GM12878 (cell line): ENCODE results near the gene MAPKBP1. TPM values are rescaled to one million over a fixed set of nuclear protein-coding genes. Genes with fewer than 3 reads are reported as not detected.

Experiments used
- ATAC-seq: fragments of 200-7000 bp; cut with Tn5 transposase; 3 replicates; pipeline ENCODE4 v1.9.1; 2020; ENCODE audit warnings: mild to moderate bottlenecking, moderate library complexity
- BruUV-seq: library from RNA; stranded (reverse); fragments of 400-500 nt; replicated peaks from 2 replicates; lab custom pipeline; 2021; lab: Mats Ljungman, UMichigan
- CTCF ChIA-PET: fragments of 300-600 bp; sonication (Branson Sonifier 250); formaldehyde crosslinking; extraction: SDS; loops from one replicate; lab custom pipeline; 2021; ENCODE audit warnings: inconsistent platforms; lab: Yijun Ruan, JAX
- POLR2A ChIA-PET: fragments of 350-600 bp; formaldehyde crosslinking; extraction: SDS; loops from one replicate; lab custom pipeline; 2021; ENCODE audit warnings: inconsistent platforms; lab: Charles Lee
- RAD21 ChIA-PET: fragments of 300-600 bp; sonication (Branson Sonifier 250); formaldehyde crosslinking; loops from one replicate; lab custom pipeline; 2023; ENCODE audit warnings: antibody characterized with exemption; ENCODE audit not compliant: unreplicated experiment; lab: Charles Lee
- SMC1A ChIA-PET: fragments of 300-600 bp; sonication (Branson Sonifier 250); formaldehyde crosslinking; loops from one replicate; lab custom pipeline; 2023; ENCODE audit not compliant: unreplicated experiment, uncharacterized antibody; lab: Charles Lee
- DNase-seq: peaks from one replicate; pipeline ENCODE4 v3.0.0-alpha.2; 2011; ENCODE audit warnings: low read depth, low spot score
- FAIRE-seq: peaks from 3 replicates; lab custom pipeline; 2011; peaks lifted over from hg19 to GRCh38; lab: Jason Lieb, UNC
- H2AFZ ChIP-seq: 2 replicates; pipeline ENCODE4 v1.6.0; 2011; ENCODE audit warnings: low read depth, low read length, control low read depth; ENCODE audit not compliant: control insufficient read depth
- H3K27ac ChIP-seq: 2 replicates; pipeline ENCODE4 v1.5.1; 2011; ENCODE audit warnings: control low read depth; ENCODE audit not compliant: control insufficient read depth, insufficient read depth
- H3K27me3 ChIP-seq, 2 experiments: replicated peaks in 1 of 2; 2 replicates each; pipeline versions ENCODE4 v1.6.0 to v1.6.1; 2011; ENCODE audit warnings: low read length in 1 of 2; ENCODE audit not compliant: control insufficient read depth in 2 of 2, insufficient read depth in 2 of 2
- H3K36me3 ChIP-seq, 2 experiments: 2 replicates each; pipeline ENCODE4 v1.5.1; 2011; ENCODE audit warnings: low read length in 1 of 2; ENCODE audit not compliant: control insufficient read depth in 2 of 2, insufficient read depth in 2 of 2
- H3K4me1 ChIP-seq: 2 replicates; pipeline ENCODE4 v1.6.1; 2011; ENCODE audit warnings: mild to moderate bottlenecking, low read length, moderate library complexity, mixed read lengths; ENCODE audit not compliant: control insufficient read depth, insufficient read depth
- H3K4me2 ChIP-seq: 2 replicates; pipeline ENCODE4 v1.6.0; 2011; ENCODE audit warnings: control low read depth; ENCODE audit not compliant: control insufficient read depth, insufficient read depth
- H3K4me3 ChIP-seq: fragments of 200-600 bp; sonication (generic); 2 replicates; pipeline ENCODE4 v1.5.1; 2016
- H3K79me2 ChIP-seq: 2 replicates; pipeline ENCODE4 v1.6.0; 2011; ENCODE audit warnings: low read length; ENCODE audit not compliant: control insufficient read depth, insufficient read depth
- H3K9ac ChIP-seq: 2 replicates; pipeline ENCODE4 v1.8.0; 2011; ENCODE audit warnings: low read length, control low read depth, mixed read lengths; ENCODE audit not compliant: control insufficient read depth, insufficient read depth
- H3K9me3 ChIP-seq: replicated peaks from 3 replicates; pipeline ENCODE4 v1.5.1; 2011; ENCODE audit warnings: mild to moderate bottlenecking, low read length; ENCODE audit not compliant: control insufficient read depth, insufficient read depth
- H4K20me1 ChIP-seq: 2 replicates; pipeline ENCODE4 v1.6.0; 2011; ENCODE audit not compliant: control insufficient read depth, insufficient read depth
- JUND ChIP-seq: IDR thresholded peaks from 2 replicates; pipeline ENCODE4 v1.6.1; 2012; ENCODE audit warnings: low read depth, mild to moderate bottlenecking, low read length, improper control_type of control experiment, moderate library complexity
- MYC ChIP-seq: IDR thresholded peaks from 2 replicates; pipeline ENCODE4 v1.6.1; 2011; ENCODE audit warnings: mild to moderate bottlenecking, low read length, moderate library complexity, inconsistent platforms; ENCODE audit not compliant: insufficient read depth, insufficient replicate concordance, insufficient read length, severe bottlenecking
- STAT3 ChIP-seq: IDR thresholded peaks from 2 replicates; pipeline ENCODE4 v1.6.1; 2011; ENCODE audit warnings: low read depth, low read length, improper control_type of control experiment
- ZBTB4 ChIP-seq: fragments of 450-650 bp; formaldehyde crosslinking; IDR thresholded peaks from 2 replicates; pipeline ENCODE4 v1.4.0; 2022; ENCODE audit warnings: mild to moderate bottlenecking, moderate library complexity
- ZNF622 ChIP-seq: fragments of 450-650 bp; IDR thresholded peaks from 2 replicates; pipeline ENCODE4 v1.6.1; 2017; ENCODE audit warnings: mild to moderate bottlenecking, inconsistent platforms
- WGBS: methylation state at CpG from one replicate; pipeline ENCODE4 v1.1.6; 2016; ENCODE audit warnings: low lambda C conversion rate; ENCODE audit not compliant: insufficient replicate concordance, insufficient coverage; ENCODE audit errors: missing lambda C conversion rate; 5-methylcytosine and 5-hydroxymethylcytosine counted together
- in situ Hi-C: fragments of 300-500 bp; cut with MboI; formaldehyde crosslinking; loops from 9 replicates; pipeline ENCODE4 v1.14.3; 2018; ENCODE audit warnings: mixed read lengths
- intact Hi-C: fragments of 100-400 bp; cut with micrococcal nuclease; formaldehyde crosslinking; loops from one replicate; pipeline ENCODE4 v1.14.2; 2022; ENCODE audit not compliant: unreplicated experiment
- polyA plus RNA-seq, 11 experiments: library from polyadenylated mRNA; depleted of rRNA in 4 of 11; unstranded in 6 of 11; stranded (reverse) in 5 of 11; fragments of >200 nt; fragmentation: Nextera tagmentation in 4 of 11; fragmentation: Illumina TruSeq in 1 of 11; extraction: Ambion mirVana in 4 of 11; extraction: Trizol in 1 of 11; gene quantifications; 1 replicate in 1 of 11; 2 replicates in 10 of 11; pipeline versions ENCODE4 v1.2.1 to v1.2.3, GENCODE V29; 2011 to 2016; ENCODE audit warnings: inconsistent platforms in 2 of 11, missing spikeins in 2 of 11, low read depth in 1 of 11
- total RNA-seq, 4 experiments: library from RNA; depleted of rRNA in 3 of 4; stranded (reverse); fragments of >200 nt in 3 of 4; fragmentation: Illumina TruSeq in 1 of 4; extraction: Trizol in 1 of 4; gene quantifications; 2 replicates each; pipeline versions ENCODE4 v1.2.1 to v1.2.3, GENCODE V29; 2013 to 2021

The MAPKBP1 gene
- total and polyA plus RNA-seq, 10 of the 15 experiments (the other 5 are each of a cell fraction or from before 2014, with no cell fraction given): 0.44 to 19.0 (median 7.3) TPM

- no peak overlapping the region for H3K4me2 ChIP-seq
Measured at GRCh38 chr15:41804916-41805666, 30.8 kb downstream of the MAPKBP1 start.

More at GRCh38 chr15:41804916-41805666, 30.8 kb downstream of the MAPKBP1 start:
- Histone ChIP-seq H3K9ac (no peak overlapping the region), H3K79me2 (no peaks in the 10 kb centered on the region), H3K27me3 (no peaks in the 10 kb centered on the region), H2AFZ (no peak overlapping the region), H3K9me3 (no peaks in the 10 kb centered on the region; the same call in 2 of the 3 replicates), H3K36me3 (peaks cover 0 to 4% of the 10 kb centered on the region in 2 experiments; a peak in 3 of 4 replicates), H3K4me1 (no peaks in the 10 kb centered on the region), H3K27ac (no peak overlapping the region), H4K20me1 (no peaks in the 10 kb centered on the region), H3K4me3 (no peak overlapping the region)
- TF ChIP-seq MYC: no peak
- TF ChIP-seq JUND: no peak
- TF ChIP-seq ZBTB4 (CRISPR knock-in tag): no peak
- TF ChIP-seq STAT3: no peak
- no peak for TF ChIP-seq ZNF622
- intact Hi-C loops: no loop called here
- no peak for FAIRE-seq
- SMC1A ChIA-PET: interaction anchor here (1.1 to 1.8 kb wide), 2 partner anchors 26 to 31 kb away, joined by 4 to 12 read pairs; partner anchors contain the start of gene MAPKBP1
- no TSS peak for BruUV-seq
- POLR2A ChIA-PET: interaction anchor here (7.0 kb wide), 1 partner anchor 31 kb away, joined by 32 read pairs; the partner anchor contains the start of gene MAPKBP1
- in situ Hi-C loops: no loop called here
- CTCF ChIA-PET: interaction anchor here (0.7 to 3.6 kb wide), 3 partner anchors 31 to 198 kb away, joined by 3 to 34 read pairs (median 4); partner anchors contain the start of gene MAPKBP1
- RAD21 ChIA-PET: interaction anchor here (12.6 kb wide), 1 partner anchor 31 kb away, joined by 305 read pairs; the partner anchor contains the start of gene MAPKBP1
- ATAC-seq: no peak
- no peak for DNase-seq
- WGBS: 87% methylated on average over 8 of the region's 8 CpGs
